ENCODE measurements around the gene KCNJ16.

The KCNJ16 gene

GRCh38 chr17:70078994-70079531 lies 4.0 kb downstream of the KCNJ16 start:
- ChIA-PET POLR2A (no interaction called here), CTCF (no interaction called here)
- no peak for DNase-seq (ENCODE audit: extremely low spot score)
- TF ChIP-seq, protein P1, sequence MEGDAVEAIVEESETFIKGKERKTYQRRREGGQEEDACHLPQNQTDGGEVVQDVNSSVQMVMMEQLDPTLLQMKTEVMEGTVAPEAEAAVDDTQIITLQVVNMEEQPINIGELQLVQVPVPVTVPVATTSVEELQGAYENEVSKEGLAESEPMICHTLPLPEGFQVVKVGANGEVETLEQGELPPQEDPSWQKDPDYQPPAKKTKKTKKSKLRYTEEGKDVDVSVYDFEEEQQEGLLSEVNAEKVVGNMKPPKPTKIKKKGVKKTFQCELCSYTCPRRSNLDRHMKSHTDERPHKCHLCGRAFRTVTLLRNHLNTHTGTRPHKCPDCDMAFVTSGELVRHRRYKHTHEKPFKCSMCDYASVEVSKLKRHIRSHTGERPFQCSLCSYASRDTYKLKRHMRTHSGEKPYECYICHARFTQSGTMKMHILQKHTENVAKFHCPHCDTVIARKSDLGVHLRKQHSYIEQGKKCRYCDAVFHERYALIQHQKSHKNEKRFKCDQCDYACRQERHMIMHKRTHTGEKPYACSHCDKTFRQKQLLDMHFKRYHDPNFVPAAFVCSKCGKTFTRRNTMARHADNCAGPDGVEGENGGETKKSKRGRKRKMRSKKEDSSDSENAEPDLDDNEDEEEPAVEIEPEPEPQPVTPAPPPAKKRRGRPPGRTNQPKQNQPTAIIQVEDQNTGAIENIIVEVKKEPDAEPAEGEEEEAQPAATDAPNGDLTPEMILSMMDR (IDR thresholded peaks at IDR 0.05; ENCODE audit: control extremely low read depth, extremely low read depth, low read depth, missing control alignments) = no peak

DNA sequence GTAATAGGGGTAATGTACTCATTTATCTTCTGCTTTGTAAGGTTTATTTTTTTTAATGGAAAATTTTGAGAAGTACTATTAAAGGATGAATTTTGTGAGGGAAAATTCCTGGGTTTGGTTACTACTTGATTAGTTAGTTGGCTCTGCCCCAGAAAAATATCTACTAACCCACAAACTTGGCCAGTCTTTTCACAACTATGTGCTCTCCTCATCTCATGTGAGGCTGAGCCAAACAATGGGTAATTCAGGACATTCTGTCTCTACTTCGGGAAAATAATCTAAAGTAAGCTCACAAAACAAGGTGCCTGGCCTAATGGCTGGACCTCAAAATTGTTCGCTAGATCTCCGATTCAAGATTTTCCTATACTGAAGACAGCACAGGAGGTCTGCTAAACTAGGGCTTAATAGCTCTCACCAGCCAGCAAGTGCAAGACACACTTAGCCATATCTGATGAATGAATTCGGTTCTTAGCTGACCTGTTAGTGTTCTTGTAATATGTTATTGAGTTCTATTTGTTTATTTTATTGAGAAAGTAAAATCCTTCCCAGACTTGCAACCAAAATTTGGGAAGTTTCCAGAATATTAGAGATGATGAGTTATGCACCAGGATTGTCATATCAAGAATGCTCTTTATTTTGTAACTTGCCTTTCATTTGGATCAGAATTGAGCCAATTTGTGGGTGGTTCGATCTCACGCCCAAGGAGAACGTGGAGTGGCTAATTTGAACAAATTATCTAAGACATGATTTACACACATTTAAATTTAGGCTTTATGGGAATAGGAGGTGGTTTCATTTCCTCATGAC lies 5.7 kb downstream of the KCNJ16 start:
- DNase-seq (ENCODE audit: extremely low spot score) = no peak
- CTCF ChIA-PET = interaction anchor here (1.1 to 1.7 kb wide), 3 partner anchors 14 to 64 kb away, joined by 3 to 4 read pairs (median 3); no protein-coding TSS in a partner anchor

DNA sequence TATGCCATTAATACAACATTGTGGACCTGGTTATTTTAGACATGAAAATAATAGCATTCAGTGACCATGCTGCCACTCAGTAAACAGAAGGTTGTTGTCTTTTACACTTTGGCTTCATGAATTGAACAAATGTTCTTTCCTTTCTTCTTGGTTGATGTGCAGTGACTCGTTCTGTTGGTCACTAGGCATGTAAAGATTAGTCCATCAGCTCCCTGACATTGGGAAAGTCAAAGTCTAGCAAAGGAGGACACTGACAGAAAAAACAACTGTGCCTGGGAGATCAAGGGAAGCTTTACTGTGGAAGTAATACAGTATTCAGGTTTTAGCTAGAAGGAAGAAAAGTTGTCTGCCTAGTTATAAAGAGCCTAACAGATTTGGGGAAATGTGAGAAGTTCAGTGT lies 6.9 kb downstream of the KCNJ16 start:
- ChIA-PET CTCF (interaction anchor here (1.4 kb wide), 1 partner anchor 63 kb away, joined by 3 read pairs; no protein-coding TSS in a partner anchor), POLR2A (no interaction called here)
- TF ChIP-seq, protein P1 (IDR thresholded peaks at IDR 0.05; ENCODE audit: control extremely low read depth, extremely low read depth, low read depth, missing control alignments) = no peak
- no peak for DNase-seq (ENCODE audit: extremely low spot score)

More for the DNA sequence above, 5.7 kb downstream of the KCNJ16 start:
- TF ChIP-seq, protein P1 (IDR thresholded peaks at IDR 0.05; ENCODE audit: control extremely low read depth, extremely low read depth, low read depth, missing control alignments) = no peak
- POLR2A ChIA-PET = no interaction called here

DNA sequence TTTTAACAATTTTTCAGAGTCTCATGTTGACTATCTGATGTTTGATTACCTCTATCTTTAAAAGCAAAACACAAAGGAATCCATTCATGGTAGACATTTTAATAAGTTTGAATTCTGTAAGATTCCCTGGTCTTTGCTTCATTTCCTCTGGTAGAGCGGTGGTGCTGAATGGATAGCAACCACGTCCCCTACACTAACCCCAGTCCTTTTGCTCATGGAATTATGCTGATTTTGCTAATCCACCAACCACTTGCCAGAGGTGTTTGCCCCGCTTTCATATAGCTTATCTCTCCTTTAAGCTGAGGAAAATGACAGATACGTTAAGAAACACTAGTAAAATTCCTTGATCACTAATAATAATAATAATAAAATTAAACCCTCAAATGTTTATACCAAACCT lies 9.5 kb downstream of the KCNJ16 start:
- POLR2A ChIA-PET = no interaction called here
- no peak for DNase-seq (ENCODE audit: extremely low spot score)
- TF ChIP-seq, protein P1 (IDR thresholded peaks at IDR 0.05; ENCODE audit: control extremely low read depth, extremely low read depth, low read depth, missing control alignments) = no peak
- CTCF ChIA-PET = no interaction called here

DNA sequence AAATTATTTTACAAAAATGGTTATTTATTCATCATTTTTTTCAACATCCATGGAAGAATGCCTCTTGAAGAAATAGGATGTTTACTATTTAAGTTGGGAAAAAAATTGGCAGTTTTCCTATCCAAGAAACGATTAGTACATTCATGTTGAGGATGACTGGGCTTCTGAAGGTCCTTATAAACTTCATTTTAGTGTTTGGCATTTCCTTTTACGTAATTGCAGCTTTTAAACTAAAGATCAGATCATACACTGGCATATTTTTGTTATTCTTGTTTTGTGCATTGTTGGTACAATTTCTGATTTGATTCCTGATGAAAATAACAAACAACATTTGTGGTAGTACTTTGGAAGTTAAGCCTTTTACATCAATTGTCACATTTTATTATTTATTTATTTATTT lies 11.5 kb downstream of the KCNJ16 start:
- CTCF ChIA-PET = interaction anchor here (1.2 kb wide), 1 partner anchor 20 kb away, joined by 3 read pairs; no protein-coding TSS in a partner anchor
- TF ChIP-seq, protein P1 (IDR thresholded peaks at IDR 0.05; ENCODE audit: control extremely low read depth, extremely low read depth, low read depth, missing control alignments) = no peak
- no peak for DNase-seq (ENCODE audit: extremely low spot score)
- POLR2A ChIA-PET = no interaction called here

GRCh38 chr17:70089513-70090148 lies 14.6 kb downstream of the KCNJ16 start:
- TF ChIP-seq, protein P1 (IDR thresholded peaks at IDR 0.05; ENCODE audit: control extremely low read depth, extremely low read depth, low read depth, missing control alignments) = no peak
- no peak for DNase-seq (ENCODE audit: extremely low spot score)
- ChIA-PET POLR2A (no interaction called here), CTCF (no interaction called here)

Measured in GM10248 (cell line).